Measurements from ENCODE around the gene M6PR.

DNA sequence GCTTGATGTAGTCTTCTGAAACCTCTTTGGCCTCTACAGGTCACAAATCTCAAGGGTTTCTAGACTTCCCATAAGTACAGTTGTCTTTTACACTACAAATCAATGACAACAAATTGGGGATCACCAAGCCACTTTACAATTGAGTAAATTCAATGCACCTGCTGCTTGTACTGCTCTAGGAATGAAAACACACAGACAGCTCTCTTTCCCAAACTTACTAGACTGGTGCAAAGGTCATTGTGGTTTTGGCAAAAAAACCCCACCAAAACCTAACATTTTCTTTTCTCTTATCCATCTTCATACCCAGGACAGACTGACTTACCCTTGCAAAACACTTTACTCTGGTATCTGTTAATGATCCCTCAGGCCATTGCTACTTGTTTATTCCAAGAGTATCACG is 2.7 kb downstream of the M6PR start:
- TF ChIP-seq, protein P1, sequence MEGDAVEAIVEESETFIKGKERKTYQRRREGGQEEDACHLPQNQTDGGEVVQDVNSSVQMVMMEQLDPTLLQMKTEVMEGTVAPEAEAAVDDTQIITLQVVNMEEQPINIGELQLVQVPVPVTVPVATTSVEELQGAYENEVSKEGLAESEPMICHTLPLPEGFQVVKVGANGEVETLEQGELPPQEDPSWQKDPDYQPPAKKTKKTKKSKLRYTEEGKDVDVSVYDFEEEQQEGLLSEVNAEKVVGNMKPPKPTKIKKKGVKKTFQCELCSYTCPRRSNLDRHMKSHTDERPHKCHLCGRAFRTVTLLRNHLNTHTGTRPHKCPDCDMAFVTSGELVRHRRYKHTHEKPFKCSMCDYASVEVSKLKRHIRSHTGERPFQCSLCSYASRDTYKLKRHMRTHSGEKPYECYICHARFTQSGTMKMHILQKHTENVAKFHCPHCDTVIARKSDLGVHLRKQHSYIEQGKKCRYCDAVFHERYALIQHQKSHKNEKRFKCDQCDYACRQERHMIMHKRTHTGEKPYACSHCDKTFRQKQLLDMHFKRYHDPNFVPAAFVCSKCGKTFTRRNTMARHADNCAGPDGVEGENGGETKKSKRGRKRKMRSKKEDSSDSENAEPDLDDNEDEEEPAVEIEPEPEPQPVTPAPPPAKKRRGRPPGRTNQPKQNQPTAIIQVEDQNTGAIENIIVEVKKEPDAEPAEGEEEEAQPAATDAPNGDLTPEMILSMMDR (conservative IDR thresholded peaks at IDR 0.05; ENCODE audit: low read length), result no peak
- TF ChIP-seq EZH2phosphoT487 (IDR thresholded peaks at IDR 0.05; ENCODE audit: borderline replicate concordance), result no peak
